T-helper 2 cell (primary cell): ENCODE data around the gene WAPL.

Source experiments
- DNase-seq, 5 experiments: peaks; one replicate each; pipeline versions ENCODE4 v3.0.0 to v3.0.0-alpha.2; 2012 to 2022

Gene WAPL

DNA sequence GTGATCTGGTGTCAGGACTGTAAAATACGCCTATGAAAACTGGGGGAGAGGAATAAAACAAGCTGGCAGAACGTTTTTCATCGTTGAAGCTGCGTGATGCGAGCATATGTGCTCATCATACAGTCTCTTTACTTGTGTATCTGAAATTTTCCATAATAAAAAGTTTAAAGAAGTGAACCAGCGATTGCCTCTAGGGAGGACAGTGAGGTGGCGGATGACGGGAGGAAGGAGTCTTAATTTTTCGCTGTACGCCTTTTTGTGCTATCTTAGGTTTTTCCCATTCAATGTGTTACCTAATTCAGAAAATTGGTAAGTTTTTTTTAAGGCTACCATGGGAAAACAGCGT lies 891 bp upstream of the WAPL start:
- DNase-seq: peak in 1 of 5 experiments; percentile 47

DNA sequence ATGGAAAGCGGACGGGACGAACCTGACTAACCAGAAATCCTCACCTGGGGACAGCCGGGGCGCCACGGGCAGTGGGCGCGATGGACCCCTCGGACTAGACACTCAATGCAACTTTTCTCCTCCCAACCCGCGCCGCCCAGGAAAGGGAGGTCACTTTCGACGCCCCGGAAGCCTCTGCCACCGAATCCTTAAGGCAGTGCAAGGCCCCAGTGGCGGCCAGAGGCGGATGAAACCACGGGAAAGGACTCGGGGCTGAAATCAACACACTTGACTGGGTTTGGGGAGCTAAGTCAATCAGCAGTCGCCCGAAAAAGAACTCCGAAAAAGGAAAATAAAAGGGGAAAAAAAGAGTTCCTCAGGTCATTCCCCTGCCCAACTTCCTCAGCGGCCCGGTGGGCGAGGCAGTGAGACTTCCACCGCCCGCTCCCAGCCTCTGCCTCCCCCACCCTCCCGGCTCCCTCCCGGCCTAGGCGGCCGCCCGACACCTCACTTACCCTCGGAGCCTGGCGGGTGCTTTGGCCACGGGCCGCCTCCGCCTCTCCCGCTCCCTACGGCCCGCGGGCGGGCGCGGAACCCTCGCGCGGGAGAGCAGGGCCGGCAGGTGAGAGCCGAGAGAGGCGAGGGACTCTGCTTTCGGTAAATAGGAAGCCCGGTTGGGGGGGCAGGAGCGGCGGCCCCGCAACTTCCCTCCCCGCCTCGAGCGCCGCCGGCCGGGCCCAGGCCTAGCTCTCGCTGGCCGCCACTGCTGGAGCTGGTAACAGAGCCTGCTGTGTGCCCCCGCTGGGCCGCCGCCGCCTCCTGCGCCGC lies 518 bp downstream of the WAPL start:
- DNase-seq: peak; percentile 30 to 48 (median 32)

DNA sequence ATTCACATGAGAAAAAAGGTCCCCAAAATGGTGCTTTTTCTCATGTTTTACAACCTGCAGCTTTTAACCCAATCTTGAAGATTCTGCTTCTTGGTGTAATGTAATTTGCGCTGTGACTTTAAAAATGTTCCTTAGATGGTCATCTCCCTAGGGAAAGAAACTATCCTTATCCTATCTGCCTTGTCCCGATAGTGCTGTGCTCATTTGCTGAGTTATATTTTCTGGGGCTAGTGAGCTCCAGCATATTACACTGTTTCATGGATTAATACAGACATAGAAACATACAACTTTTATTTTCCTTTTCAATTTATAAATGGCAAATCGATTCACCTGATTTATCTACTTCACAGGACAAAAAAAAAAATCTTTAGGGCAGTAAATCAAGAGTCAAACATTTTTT lies 2.8 kb downstream of the WAPL start:
- no peak for DNase-seq

DNA sequence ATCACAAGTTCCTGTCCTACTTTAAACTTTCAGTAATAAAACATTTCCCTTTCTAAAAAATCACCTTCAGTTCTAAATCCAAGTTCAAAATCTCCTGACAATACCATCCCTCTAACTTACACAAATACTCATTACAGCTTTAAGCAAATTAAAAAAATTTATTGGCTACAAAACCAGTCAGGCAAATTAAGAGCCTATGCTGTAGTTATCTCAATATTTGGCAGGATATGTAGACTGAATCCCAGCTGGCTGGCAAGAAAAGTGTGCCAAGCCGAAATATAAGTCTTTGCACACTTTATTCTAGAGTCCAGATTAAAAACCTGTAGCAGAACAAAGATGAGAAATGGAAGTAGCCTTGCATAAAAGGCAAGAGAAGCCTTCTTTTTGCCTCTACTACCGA lies 9.5 kb downstream of the WAPL start:
- no peak for DNase-seq

DNA sequence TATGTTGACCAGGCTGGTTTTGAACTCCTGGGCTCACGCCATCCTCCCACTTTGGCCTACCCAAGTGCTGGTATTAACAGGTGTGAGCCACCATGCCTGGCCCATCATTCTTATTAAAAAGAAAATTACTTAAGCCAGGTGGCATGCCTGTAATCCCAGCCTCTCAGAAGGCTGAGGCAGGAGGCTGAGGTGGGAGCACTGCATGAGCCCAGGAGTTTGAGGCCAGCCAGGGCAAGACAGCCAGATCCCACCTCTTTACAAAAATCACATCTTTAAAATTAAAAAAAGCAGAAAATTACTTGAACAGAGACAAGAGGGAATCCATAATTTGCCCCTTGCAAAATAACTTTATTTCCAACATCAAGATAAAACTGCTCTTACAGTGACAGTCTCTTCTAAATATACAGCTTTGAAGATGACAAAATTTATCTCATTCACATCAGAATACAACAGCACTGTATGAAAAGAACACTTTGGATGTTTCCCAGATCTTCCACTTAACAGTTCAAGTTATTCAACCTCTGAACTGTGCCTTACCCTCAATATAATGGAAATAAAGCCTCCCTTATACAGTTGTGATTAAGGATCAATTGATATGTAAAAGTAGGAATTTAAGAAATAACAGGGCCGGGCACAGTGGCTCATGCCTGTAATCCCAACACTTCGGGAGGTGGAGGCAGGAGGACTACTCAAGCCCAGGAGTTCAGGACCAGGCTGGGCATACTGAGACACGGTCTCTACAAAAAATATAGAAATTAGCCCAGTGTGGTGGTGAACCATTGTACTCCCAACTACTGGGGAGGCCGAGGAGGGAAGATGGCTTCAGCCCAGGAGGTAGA lies 10.3 kb downstream of the WAPL start:
- no peak for DNase-seq

DNA sequence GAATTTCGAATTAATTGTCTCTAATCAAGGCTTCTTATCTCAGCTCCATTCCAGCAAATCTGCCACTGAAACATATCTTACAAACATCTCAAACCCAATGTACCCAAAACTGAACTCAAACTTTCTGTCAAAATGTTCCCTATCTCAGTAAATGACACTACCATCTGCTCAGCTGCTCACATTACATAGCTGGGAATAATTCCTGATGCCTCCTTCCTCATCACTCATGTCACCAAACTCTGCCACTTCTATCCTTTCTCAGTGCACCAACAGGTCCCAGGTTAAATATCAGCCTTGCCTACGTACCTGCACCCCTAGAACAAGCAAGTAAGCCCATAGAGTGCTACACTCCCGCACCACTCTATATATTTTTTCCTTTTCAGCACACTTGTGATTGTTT lies 12.4 kb downstream of the WAPL start:
- no peak for DNase-seq

DNA sequence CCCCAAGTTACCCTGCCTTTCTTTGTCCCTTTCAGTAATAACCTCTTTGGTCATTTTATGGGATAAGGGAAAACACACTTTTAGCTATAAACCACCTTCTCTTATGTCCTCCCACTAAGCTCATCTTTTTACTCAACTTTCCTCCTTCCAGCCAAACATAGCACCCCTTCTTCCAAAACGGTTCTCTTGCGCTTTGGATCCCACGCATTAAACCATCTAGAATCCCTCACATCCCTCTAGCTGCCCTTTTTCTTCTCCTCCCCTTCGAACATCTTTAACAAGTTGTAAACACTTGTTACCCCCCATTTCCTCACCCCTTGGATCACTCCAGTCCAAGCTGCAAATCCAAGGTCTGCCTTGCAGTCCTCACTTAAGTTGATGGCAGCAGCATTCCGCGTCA lies 13.4 kb downstream of the WAPL start:
- no peak for DNase-seq

DNA sequence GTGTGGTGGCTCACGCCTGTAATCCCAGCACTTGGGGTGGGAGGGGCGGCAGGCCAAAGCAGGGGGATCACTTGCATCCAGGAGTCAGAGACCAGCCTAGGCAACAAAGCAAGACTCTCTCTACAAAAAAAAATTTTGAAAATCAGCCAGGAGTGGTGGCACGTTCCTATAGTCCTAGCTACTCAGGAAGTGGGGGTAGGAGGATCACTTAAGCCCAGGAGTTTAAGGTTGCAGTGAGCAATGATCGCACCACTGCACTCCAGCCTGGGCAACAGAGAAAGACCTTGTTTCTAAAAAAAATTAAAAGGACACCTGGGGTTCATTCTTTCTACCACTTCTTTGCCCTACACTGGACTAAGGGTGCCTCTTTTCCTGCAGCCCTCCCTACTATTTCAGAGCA lies 15.1 kb downstream of the WAPL start:
- DNase-seq: no peak

DNA sequence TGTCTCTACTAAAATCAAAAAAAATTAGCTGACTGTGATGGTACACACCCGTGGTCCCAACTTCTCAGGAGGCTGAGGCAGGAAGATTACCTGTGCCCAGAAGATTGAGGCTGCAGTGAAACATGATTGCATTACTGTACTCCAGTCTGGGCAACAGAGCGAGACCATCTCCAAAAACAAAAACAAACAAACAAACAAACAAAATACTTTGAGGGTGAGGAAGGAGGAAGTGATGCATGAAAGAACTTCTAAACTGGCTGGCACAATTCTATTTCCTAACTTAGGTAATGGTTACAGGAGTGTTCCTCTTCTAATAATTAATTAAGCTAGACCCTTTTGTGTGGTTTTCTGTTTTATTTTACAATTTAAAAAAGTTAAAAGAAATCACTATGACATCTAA lies 15.5 kb downstream of the WAPL start:
- no peak for DNase-seq

DNA sequence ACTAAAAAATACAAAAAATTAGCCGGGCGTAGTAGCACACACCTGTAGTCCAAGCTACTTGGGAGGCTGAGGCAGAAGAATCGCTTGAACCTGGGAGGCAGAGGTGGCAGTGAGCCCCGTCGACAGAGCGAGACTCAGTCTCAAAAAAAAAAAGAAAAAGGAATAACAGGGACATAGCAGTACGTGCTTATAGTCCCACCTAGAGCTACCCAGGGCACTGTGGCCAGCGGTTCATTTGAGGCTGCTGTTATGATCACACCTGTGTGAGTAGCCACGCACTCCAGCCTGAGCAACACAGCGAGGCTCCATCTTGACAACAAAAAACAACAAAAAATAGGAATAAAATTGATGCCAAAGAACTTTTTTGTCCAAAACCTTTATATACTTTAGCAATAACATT lies 17.1 kb downstream of the WAPL start:
- no peak for DNase-seq

DNA sequence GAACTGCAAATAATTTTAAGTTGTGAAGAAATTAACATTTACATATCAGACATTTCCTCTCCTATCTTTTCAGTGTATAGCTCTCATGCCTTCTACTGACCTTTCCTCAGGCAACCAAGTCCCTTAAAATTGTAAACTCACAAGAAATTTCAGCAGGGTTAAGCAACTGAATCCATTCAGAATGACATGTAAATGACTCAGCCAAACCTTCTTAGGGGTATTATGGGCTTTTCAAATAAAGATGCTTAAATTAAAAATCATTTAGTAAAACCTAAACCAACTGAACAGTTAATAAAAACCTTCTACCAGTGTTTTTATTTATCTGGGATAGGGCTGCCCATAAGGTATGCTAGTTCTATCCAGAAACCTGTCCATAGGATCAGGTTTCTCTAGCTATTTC lies 20.7 kb downstream of the WAPL start:
- no peak for DNase-seq

DNA sequence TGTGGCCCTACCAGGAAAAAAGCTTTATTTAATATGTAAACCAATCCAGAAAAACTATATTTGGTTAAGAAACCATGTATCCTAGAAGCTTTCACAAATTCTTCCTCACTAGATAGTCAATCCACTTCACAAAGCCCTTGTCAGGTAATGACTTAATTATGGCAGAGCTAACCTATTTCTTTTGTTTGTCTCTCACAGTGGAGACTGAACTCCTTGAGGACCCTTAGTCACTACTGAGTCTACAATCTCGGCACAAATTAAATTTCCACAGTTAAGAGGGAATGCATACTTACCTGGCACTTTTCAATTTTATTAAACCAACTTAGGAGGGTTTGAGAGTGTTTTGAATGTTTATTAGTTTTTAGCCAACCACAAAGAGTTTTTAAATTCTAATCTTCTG lies 23.0 kb downstream of the WAPL start:
- DNase-seq: no peak

DNA sequence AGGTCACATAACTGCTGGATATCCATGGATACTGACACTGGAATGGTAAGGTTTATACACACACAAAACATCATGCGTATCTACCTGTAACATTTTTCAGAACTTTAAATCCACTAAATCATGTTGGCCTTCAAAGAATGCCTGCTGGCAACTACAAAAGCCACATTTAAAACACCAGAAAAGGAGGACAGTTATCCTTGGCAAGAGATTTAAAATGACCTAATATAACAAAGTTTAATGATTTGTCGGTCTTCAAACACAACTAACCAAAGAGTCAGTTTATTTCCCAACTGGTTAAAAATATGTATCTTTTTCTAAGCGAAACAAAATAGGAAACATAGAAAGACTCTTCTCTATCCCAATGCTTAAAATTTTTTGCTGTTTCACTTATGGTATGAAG lies 24.0 kb downstream of the WAPL start:
- DNase-seq: no peak

DNA sequence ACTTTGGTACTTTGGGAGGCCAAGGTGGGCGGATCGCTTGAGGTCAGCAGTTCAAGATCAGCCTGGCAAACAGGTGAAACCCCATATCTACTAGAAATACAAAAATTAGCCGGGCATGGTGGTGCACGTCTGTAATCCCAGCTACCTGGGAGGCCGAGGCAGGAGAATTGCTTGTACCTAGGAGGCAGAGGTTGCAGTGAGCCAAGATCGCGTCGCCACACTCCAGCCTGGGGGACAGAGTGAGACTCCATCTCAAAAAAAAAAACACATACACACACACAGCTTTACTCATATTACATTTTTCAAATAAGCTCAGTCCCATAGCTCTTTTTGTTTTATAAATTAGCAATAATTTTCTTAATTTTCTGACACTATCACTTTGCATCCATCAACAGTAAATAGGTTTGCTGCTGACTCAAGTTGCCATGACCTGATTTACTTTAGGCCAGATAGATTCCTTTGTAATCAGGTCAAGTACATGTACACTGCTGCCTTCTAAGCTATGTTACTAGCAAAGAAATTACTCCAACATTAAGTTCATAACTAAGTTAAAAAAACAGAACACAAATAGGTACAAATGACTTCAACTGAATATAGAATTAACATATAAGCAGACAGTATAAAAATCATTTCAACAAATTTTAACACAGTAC lies 31.5 kb downstream of the WAPL start:
- no peak for DNase-seq

DNA sequence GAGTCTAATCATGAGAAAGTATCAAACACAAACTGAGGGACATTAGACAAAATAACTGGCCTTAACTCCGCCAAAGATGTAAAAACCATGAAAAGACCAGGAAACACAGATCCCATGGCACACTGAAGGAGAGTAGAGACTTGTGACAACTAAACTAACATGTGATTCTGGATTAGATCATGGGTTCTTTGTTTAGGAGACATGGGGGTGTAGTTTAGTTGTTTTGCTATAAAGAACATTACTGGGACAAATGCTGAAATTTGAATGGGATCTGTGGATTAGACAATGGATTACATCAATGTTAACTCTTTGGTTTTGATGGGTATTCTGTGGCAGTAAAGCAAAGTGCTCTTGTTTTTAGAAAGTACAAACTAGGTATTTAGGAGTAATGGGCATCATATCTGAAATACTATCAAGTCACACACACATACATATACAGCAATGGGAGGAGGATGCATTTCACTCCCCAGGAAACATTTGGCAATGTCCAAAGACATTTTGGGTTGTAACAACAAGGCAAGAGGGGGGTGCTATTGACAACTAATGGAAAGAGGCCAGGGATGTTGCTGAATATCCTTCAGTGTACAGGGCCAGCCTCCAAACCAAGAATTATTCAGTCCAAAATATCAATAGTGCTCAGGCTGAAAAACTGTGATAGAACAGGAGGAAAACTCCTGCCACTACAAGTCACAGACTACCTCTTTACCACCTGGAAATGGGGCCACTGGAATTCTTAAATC lies 32.4 kb downstream of the WAPL start:
- DNase-seq: no peak

DNA sequence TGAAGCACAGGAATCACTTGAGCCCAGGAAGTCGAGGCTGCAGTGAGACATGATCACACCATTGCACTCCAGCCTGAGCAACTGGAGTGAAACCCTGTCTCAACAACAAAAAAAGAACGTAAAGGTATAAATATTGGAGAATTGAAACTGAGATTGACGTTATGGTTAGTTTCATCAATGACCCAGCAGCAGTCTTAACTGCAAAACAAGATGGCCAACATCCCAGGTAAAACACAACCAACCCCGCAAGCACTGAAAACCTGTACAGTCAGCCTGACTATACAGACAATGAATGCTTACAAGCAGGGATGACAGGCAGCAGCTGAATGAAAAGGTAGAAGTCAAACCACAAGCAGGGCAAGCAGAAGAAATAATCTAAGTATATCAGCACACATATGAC lies 34.7 kb downstream of the WAPL start:
- peak in 1 of 5 experiments; percentile 2 for DNase-seq

DNA sequence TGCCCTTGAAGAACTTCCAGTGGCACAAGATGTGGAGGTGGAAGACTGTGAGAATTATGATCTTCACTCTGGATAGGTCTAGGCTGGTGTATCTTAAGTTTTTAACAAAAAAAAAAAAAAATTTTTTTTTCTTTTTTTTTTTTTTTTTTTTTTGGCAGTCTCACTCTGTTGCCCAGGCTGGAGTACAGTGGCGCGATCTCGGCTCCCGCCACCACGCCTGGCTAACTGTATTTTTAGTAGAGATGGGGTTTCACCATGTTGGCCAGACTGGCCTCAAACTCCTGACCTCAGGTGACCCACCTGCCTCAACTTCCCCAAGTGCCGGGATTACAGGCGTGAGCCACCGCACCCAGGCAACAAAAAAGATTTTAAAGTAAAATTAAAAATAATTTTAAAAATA lies 37.9 kb downstream of the WAPL start:
- no peak for DNase-seq

DNA sequence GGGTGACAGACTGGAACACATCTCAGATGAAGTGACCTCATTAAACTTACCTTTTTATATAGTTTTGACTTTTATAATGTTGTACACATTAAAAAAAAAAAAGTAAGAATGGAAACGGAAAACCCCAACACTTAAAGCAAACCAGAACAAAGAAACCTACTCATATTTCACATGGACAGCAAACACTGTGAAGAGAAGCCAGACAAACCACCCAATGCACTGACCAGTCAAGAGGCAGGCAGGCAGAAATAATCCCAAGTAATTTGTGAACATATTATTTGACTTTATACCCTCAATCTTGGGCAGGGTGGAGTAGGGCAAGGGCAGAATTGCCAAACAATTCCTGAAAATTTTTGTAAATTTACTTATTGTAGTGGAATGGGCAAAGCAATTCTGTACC lies 39.8 kb downstream of the WAPL start:
- no peak for DNase-seq

DNA sequence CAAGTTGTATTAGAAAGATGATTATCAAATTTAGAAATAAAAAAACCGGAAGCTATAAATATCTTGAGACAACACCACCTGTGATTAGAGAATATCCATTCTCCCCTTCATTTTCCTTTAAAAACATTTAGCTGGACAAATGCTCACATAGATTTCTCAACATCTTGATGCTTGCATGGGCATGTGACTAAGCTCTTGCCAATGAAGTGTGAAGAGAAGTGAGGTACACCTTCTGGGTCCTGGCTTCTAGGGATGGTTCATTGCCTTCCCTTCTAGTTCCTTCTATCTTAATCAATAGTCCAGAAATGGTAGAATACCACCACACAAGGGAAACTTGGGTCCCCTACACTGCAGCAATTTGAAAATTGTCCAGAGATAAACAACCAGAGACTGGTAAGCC lies 41.0 kb downstream of the WAPL start:
- DNase-seq: no peak

DNA sequence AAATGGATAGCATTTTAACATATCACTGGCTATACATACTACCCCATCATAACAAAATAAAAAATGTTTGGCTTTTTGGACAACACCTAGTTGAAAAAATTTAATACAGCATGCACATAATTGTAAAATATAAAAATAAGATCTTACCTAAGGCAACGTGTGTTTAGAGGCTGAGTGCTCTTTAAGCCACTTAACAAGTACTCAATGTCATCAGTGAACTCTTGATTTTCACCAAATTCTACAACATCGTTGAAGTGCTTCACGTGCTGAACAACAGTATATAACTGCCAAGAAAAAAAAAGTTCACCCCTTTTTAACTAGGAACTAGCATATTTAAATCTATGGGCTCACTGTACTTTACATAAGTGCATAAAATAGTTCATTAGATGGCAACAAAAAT lies 49.5 kb downstream of the WAPL start:
- no peak for DNase-seq

DNA sequence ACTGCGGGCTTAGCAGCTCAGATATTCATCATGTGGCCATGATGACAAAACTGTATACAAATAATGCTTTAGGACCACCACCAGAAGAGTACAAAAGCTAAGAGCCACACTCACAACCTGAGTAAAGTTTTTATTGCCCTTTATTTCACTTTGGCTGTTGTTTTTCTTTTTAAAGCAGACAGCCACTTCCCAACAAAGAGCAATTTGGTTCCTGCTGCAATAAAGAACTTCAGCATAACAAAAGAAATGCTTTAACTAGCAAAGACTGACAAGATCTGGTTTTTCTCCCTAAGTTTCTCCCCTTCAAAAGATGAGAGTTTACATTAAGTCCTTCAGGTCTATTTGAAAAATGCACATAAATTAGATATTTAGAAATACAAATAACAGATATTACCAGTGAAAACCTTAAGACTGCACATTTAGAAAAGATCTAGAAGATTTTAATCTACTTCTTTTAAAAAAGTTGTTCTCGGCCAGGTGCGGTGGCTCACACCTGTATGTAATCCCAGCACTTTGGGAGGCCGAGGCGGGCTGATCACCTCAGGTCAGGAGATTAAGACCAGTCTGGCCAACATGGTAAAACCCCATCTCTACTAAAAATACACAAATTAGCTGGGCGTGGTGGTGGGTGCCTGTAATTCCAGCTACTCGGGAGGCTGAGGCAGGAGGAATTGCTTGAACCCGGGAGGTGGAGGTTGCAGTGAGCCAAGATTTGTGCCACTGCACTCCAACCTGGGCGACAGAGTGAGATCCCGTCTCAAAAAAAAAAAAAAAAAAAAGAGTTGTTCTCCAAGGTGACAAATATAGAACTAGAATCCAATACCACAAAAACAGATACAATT lies 59.4 kb downstream of the WAPL start:
- no peak for DNase-seq

DNA sequence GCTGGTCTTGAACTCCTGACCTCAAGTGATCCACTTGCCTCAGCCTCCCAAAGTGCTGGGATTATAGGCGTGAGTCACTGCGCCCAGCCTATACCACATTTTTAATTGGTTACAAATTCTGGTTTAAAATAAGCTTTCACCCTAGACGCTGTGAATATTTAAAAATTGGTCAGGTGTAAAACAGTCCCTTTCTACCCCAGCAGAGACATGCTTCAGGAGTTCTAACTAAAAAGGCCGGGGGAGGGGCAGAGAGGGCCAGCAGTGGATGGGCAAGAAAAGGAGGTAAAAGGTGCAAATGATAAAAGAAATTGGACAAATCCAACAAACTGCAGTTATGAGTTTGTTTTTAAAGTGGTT lies 70.0 kb downstream of the WAPL start:
- DNase-seq: no peak
